ENCODE measurements around the gene FEN1.

DNA sequence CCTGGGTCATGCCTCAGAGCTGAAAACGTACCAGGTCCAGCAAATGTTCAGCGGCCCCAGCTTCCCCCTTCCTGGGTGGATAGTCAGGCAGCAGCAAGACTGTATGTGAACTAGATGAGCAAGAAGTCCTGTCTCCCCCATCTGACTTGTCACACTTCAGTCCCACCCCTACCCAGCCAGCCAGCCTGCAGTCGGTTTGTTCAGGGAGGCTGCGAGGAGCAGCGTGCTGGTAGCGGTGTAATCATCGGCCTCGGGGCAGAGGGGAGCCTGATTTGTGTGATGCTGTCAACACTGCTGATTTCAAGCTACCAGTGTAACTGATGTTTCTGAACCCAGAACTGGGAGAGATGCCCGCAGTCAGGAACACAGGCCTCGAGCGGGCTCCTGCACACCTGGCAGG is 9.9 kb upstream of the FEN1 start:
- TF ChIP-seq POLR2A (IDR thresholded peaks at IDR 0.05; ENCODE audit: borderline replicate concordance, extremely low read depth, insufficient read depth, insufficient read length) (no peak), ELF1 (IDR thresholded peaks at IDR 0.05; ENCODE audit: borderline replicate concordance, low read depth) (no peak), ZFX (IDR thresholded peaks at IDR 0.05) (no peak), EZH2 (IDR thresholded peaks at IDR 0.05) (no peak)

Data from HCT116 (cell line).